Measurements from ENCODE around the gene FBXW5. TPM values are rescaled to one million over a fixed set of nuclear protein-coding genes. Genes with fewer than 3 reads are reported as not detected.

Gene FBXW5
- polyA plus RNA-seq, 3 donors, result 85.3 to 117 (median 92.7) TPM

GRCh38 chr9:136942881-136943230, 1.7 kb downstream of the FBXW5 start:
- peaks cover 12 to 21% of the 10 kb centered on the region in 2 donors for H3K4me1 ChIP-seq (ENCODE audit: control insufficient read depth in 1 of 2, insufficient read depth in 2 of 2, low read length in 2 of 2)
- intact Hi-C loops (cut with micrococcal nuclease), result loop anchor here (10.0 kb wide), 3 partner anchors 92 to 138 kb away; partner anchors contain the start of genes AJM1 (in 1 of the 2), FUT7 (in 1 of the 2), PHPT1 (in 1 of the 2) and RABL6 (in 1 of the 2)
- peaks cover 39 to 44% of the 10 kb centered on the region in 2 donors for H3K36me3 ChIP-seq (replicated peaks in 1 of 2; ENCODE audit: control insufficient read depth in 1 of 2, insufficient read depth in 2 of 2, low read length in 2 of 2)
- peaks cover 49% of the 10 kb centered on the region for H4K20me1 ChIP-seq (ENCODE audit: insufficient read depth, low read length)
- no peaks in the 10 kb centered on the region for H3K9me3 ChIP-seq (replicated peaks in 1 of 2; ENCODE audit: control insufficient read depth in 1 of 2, insufficient read depth in 1 of 2, low read length in 2 of 2)
- Mint-ChIP-seq H3K4me3 (peak overlapping the region in 1 of 2 donors; percentile 65), H3K36me3 (peaks cover 26 to 44% of the 10 kb centered on the region in 2 donors), H3K27me3 (ENCODE audit: low read depth in 3 of 3) (peaks cover 0 to 6% (median 4%) of the 10 kb centered on the region in 3 donors), H3K9me3 (peaks cover 0 to 2% (median 0%) of the 10 kb centered on the region in 7 donors), H3K4me1 (peaks cover 16% of the 10 kb centered on the region), H3K27ac (no peak overlapping the region)
- H2AFZ ChIP-seq (ENCODE audit: insufficient read depth, low read depth, low read length, poor library complexity, severe bottlenecking), result no peak overlapping the region
- WGBS (ENCODE audit: insufficient coverage), result 97% methylated on average over 14 of the region's 16 CpGs
- H3K27me3 ChIP-seq (ENCODE audit: control insufficient read depth in 2 of 2, insufficient read depth in 2 of 2, low read length in 2 of 2), result no peaks in the 10 kb centered on the region
- peak overlapping the region in 1 of 3 experiments; percentile 79 for H3K4me3 ChIP-seq (replicated peaks in 1 of 3; ENCODE audit: low read depth in 2 of 3, low read length in 3 of 3)
- no peak for TF ChIP-seq CTCF (IDR thresholded peaks at IDR 0.05)
- H3K79me2 ChIP-seq (ENCODE audit: insufficient read depth, low read length), result peaks cover 20% of the 10 kb centered on the region
- no peak overlapping the region for H3K9ac ChIP-seq (ENCODE audit: insufficient read depth, low read length, poor library complexity, severe bottlenecking)
- H3K4me2 ChIP-seq (replicated peaks; ENCODE audit: extremely low read depth, low read length, poor library complexity, severe bottlenecking), result peak overlapping the region; percentile 93
- no peak for DNase-seq
- peak overlapping the region in 1 of 2 donors; percentile 80 for H3K27ac ChIP-seq (ENCODE audit: low read depth in 1 of 2, low read length in 2 of 2)

DNA sequence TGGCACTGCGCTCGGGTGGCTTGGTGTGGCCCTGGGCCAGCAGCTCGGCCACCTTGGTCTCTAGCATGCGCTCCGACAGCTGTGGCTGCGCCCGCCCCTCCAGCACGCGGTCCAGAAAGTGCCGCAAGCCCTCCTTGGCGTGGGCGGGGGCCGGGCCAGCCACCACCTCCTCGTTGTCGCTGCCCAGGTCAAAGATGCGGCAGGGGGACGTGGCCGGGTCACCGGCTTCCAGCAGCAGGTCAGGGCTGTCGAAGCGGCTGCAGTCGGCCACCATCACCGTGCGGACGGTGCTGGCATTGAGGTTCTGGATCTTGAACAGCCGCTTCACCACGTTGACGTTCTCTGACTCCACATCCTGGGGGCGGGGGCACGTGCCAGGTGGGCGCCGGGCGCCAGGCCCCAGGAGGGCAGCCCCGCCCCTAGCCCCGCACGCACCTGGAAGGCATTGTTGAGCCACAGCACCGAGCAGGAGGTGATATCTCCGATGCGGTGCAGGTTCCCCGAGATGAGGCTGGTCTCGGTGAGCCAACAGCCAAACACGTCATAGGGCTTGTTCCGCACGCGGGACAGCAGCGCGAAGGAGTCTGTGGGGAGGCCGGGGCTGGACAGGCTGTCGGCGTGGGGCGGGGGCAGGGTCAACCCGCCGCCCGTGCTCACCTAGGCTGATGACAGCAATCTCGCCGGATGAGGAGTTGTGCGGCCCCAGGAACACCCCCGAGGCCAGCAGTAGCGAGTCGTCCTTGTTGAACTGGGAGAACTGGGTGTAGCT, 2.2 kb downstream of the FBXW5 start:
- no peaks in the 10 kb centered on the region for H3K27me3 ChIP-seq (ENCODE audit: control insufficient read depth in 2 of 2, insufficient read depth in 2 of 2, low read length in 2 of 2)
- peaks cover 12 to 21% of the 10 kb centered on the region in 2 donors for H3K4me1 ChIP-seq (ENCODE audit: control insufficient read depth in 1 of 2, insufficient read depth in 2 of 2, low read length in 2 of 2)
- H2AFZ ChIP-seq (ENCODE audit: insufficient read depth, low read depth, low read length, poor library complexity, severe bottlenecking), result no peak overlapping the region
- DNase-seq, result no peak
- peak overlapping the region in 2 of 7 donors; percentile 41 to 61 for H3K27ac Mint-ChIP-seq
- no peak overlapping the region for H3K9ac ChIP-seq (ENCODE audit: insufficient read depth, low read length, poor library complexity, severe bottlenecking)
- no peak overlapping the region for H3K4me2 ChIP-seq (replicated peaks; ENCODE audit: extremely low read depth, low read length, poor library complexity, severe bottlenecking)
- H3K79me2 ChIP-seq (ENCODE audit: insufficient read depth, low read length), result peaks cover 20% of the 10 kb centered on the region
- no peak overlapping the region for H3K27ac ChIP-seq (ENCODE audit: low read depth in 1 of 2, low read length in 2 of 2)
- peaks cover 16% of the 10 kb centered on the region for H3K4me1 Mint-ChIP-seq
- no peak for TF ChIP-seq CTCF (IDR thresholded peaks at IDR 0.05)
- intact Hi-C loops (cut with micrococcal nuclease), result loop anchor here (10.0 kb wide), 3 partner anchors 93 to 137 kb away; partner anchors contain the start of genes AJM1 (in 1 of the 2), FUT7 (in 1 of the 2), PHPT1 (in 1 of the 2) and RABL6 (in 1 of the 2)
- H3K9me3 ChIP-seq (replicated peaks in 1 of 2; ENCODE audit: control insufficient read depth in 1 of 2, insufficient read depth in 1 of 2, low read length in 2 of 2), result no peaks in the 10 kb centered on the region
- H3K9me3 Mint-ChIP-seq, result peaks cover 0 to 3% (median 0%) of the 10 kb centered on the region in 7 donors
- 97% methylated on average over 60 of the region's 60 CpGs for WGBS (ENCODE audit: insufficient coverage)
- peaks cover 0 to 6% (median 4%) of the 10 kb centered on the region in 3 donors for H3K27me3 Mint-ChIP-seq (ENCODE audit: low read depth in 3 of 3)
- H3K36me3 ChIP-seq (replicated peaks in 1 of 2; ENCODE audit: control insufficient read depth in 1 of 2, insufficient read depth in 2 of 2, low read length in 2 of 2), result peaks cover 39 to 48% of the 10 kb centered on the region in 2 donors
- H3K36me3 Mint-ChIP-seq, result peaks cover 26 to 45% of the 10 kb centered on the region in 2 donors
- H3K4me3 Mint-ChIP-seq, result peak overlapping the region in 1 of 2 donors; percentile 45
- no peak overlapping the region for H3K4me3 ChIP-seq (replicated peaks in 1 of 3; ENCODE audit: low read depth in 2 of 3, low read length in 3 of 3)
- peaks cover 49% of the 10 kb centered on the region for H4K20me1 ChIP-seq (ENCODE audit: insufficient read depth, low read length)
